GM06990 (cell line): ENCODE measurements around the gene IP6K2.
"Not testable (repeated sequence)": the region's sequence is repeated elsewhere in the genome, so short reads cannot be mapped to it uniquely, and the experiment has no call there.

Source experiments
- DNase-seq: peaks from one replicate; pipeline ENCODE4 v3.0.0-alpha.2; 2011; ENCODE audit not compliant: insufficient read length; ENCODE audit errors: extremely low read depth
- H3K27me3 ChIP-seq: replicated peaks from 2 replicates; pipeline ENCODE4 v1.6.0; 2011; ENCODE audit warnings: low read length; ENCODE audit not compliant: control insufficient read depth, insufficient read depth
- H3K36me3 ChIP-seq: 2 replicates; pipeline ENCODE4 v1.5.1; 2011; ENCODE audit warnings: low read length; ENCODE audit not compliant: control insufficient read depth, insufficient read depth
- H3K4me3 ChIP-seq: replicated peaks from 2 replicates; pipeline ENCODE4 v1.5.1; 2011; ENCODE audit warnings: low read depth, mild to moderate bottlenecking, control low read depth, low read length
- TF ChIP-seq, protein P1 (sequence below): IDR thresholded peaks from 2 replicates; pipeline ENCODE4 v1.5.1; 2011; ENCODE audit warnings: low read length, control low read depth, mild to moderate bottlenecking, inconsistent platforms; ENCODE audit not compliant: insufficient read depth, poor library complexity, severe bottlenecking

IP6K2 gene

GRCh38 chr3:48756640-48757039, 39.6 kb upstream of the IP6K2 start:
- H3K36me3 ChIP-seq, result no peaks in the 10 kb centered on the region
- DNase-seq, result no peak
- TF ChIP-seq, protein P1, sequence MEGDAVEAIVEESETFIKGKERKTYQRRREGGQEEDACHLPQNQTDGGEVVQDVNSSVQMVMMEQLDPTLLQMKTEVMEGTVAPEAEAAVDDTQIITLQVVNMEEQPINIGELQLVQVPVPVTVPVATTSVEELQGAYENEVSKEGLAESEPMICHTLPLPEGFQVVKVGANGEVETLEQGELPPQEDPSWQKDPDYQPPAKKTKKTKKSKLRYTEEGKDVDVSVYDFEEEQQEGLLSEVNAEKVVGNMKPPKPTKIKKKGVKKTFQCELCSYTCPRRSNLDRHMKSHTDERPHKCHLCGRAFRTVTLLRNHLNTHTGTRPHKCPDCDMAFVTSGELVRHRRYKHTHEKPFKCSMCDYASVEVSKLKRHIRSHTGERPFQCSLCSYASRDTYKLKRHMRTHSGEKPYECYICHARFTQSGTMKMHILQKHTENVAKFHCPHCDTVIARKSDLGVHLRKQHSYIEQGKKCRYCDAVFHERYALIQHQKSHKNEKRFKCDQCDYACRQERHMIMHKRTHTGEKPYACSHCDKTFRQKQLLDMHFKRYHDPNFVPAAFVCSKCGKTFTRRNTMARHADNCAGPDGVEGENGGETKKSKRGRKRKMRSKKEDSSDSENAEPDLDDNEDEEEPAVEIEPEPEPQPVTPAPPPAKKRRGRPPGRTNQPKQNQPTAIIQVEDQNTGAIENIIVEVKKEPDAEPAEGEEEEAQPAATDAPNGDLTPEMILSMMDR, result no peak
- no peak overlapping the region for H3K4me3 ChIP-seq
- no peaks in the 10 kb centered on the region for H3K27me3 ChIP-seq

DNA sequence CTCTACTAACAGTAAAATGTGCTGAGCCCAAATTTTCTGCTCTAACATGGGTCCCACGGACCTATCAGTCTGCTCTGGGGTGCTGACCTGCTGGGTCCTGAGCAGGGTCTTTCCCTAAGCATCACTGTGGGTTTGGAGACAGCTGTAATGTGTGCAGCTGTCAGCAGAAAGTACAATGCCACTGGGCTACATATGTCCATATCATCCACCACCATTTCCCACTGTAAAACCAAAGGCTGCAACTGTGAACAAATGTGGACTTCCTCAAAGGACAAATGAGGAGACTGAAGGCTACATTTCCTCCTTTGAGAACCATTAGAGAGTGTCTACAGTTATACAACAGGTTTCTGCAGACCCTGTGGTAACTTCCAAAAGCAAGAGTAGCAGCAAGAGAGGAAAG, 33.8 kb upstream of the IP6K2 start:
- no peak for DNase-seq
- TF ChIP-seq, protein P1, result no peak
- no peak overlapping the region for H3K4me3 ChIP-seq
- H3K27me3 ChIP-seq, result no peaks in the 10 kb centered on the region
- H3K36me3 ChIP-seq, result peaks cover 4% of the 10 kb centered on the region

DNA sequence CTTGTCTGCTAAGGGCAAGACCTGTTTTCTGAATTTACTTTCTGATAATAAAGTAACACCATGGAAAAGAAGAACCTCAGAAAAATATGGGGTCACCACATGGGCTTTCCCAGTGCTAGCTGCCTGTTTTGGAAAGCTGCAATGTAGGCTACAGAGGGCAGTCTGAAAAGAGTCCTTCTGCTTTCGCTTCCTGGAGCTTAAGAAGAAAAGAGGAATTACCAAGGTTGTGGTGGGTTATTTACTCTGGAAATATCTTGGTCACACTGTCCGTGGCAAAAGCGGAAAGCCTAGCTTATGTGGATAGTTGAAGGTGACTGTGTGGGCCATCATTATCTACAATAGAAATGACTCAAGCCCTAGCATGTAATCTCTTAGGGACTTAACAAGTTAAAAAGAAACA, 31.7 kb upstream of the IP6K2 start:
- Histone ChIP-seq H3K4me3 (no peak overlapping the region), H3K36me3 (peaks cover 5% of the 10 kb centered on the region), H3K27me3 (no peaks in the 10 kb centered on the region)
- DNase-seq, result no peak
- TF ChIP-seq, protein P1, result no peak

- Histone ChIP-seq H3K36me3 (peaks cover 5% of the 10 kb centered on the region), H3K4me3 (no peak overlapping the region), H3K27me3 (no peaks in the 10 kb centered on the region)
- TF ChIP-seq, protein P1, result no peak
- DNase-seq, result no peak
These were observed 30.7 kb upstream of the IP6K2 start for GRCh38 chr3:48747706-48748105.

DNA sequence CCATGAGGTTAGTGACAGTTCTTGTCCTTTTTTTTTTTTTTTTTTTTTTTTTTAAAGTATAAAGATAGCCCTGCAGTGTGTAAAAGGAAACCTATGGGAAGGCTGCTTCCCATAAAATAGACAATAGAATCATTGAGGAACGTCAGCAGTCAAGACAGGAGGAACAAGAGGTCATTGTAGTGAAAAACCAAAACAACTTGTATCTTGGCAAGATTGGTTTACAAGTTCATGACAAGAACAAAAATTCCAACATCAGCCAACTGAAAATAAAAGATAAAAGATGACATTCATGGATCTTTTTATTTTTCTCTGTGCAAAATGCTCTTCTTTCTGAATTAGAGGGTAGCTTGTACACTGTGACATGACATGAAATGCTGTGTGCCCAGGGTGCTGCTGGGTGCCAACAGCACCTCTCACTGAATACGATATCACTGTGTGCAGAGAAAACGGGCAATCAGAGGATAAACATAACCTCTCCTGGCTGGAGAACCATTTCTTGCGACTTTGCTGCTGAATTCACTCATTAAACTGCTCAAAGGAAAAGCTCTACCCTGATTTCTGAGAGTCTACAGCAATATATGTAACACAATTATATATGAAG, 30.1 kb upstream of the IP6K2 start:
- peaks cover 5% of the 10 kb centered on the region for H3K36me3 ChIP-seq
- no peak for DNase-seq
- TF ChIP-seq, protein P1, result no peak
- no peak overlapping the region for H3K4me3 ChIP-seq
- H3K27me3 ChIP-seq, result no peaks in the 10 kb centered on the region

DNA sequence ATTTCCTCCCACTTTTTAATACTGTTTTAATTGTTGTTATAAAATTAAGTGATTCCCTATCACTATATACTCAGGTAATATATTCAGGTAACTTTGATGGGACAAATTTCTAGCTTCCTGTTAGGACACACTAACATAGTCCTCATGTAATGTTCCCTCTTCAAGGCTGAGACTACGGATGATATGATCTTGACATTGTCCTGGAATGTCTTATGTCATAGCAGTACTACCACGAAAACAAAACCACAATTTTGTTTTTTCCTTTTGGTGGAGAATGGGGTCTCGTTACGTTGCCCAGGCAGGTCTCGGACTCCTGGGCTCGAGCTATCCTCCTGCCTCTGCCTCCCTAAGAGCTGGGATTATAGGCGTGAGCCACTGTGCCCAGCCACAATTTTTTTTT, 26.8 kb upstream of the IP6K2 start:
- no peak for DNase-seq
- Histone ChIP-seq H3K4me3 (no peak overlapping the region), H3K36me3 (peaks cover 5% of the 10 kb centered on the region), H3K27me3 (no peaks in the 10 kb centered on the region)
- TF ChIP-seq, protein P1, result no peak

GRCh38 chr3:48741226-48741625, 24.2 kb upstream of the IP6K2 start:
- H3K4me3 ChIP-seq, H3K27me3 ChIP-seq, DNase-seq, H3K36me3 ChIP-seq: not testable (repeated sequence)
